HCT116 (cell line): ENCODE measurements around the gene HAPLN1. TPM values are rescaled to one million over a fixed set of nuclear protein-coding genes. Genes with fewer than 3 reads are reported as not detected.

ENCODE experiments used
- ATAC-seq: fragments of 200-7000 bp; cut with Tn5 transposase; 2 replicates; pipeline ENCODE4 v1.9.1; 2020; ENCODE audit warnings: mild to moderate bottlenecking, moderate library complexity
- BruUV-seq: library from RNA; stranded (reverse); fragments of 400-500 nt; replicated peaks from 2 replicates; lab custom pipeline; 2021; lab: Mats Ljungman, UMichigan
- CTCF ChIA-PET: fragments of 300-600 bp; sonication (Branson Sonifier 250); formaldehyde crosslinking; loops from one replicate; lab custom pipeline; 2021; ENCODE audit warnings: antibody characterized with exemption; lab: Charles Lee
- POLR2A ChIA-PET: fragments of 300-600, 350-600 bp; sonication (Branson Sonifier 250); formaldehyde crosslinking; loops from one replicate; lab custom pipeline; 2021; ENCODE audit warnings: antibody characterized with exemption; lab: Charles Lee
- RAD21 ChIA-PET, 2 experiments: fragments of 300-600 bp; sonication (Branson Sonifier 250); formaldehyde crosslinking; loops; one replicate each; lab custom pipeline; 2023; ENCODE audit warnings: low total read pairs in 2 of 2; ENCODE audit not compliant: uncharacterized antibody in 2 of 2, unreplicated experiment in 2 of 2, low non-redundant PET in 1 of 2; lab: Charles Lee
- DNase-seq: peaks from one replicate; pipeline ENCODE4 v3.0.0-alpha.2; 2010; ENCODE audit warnings: low read depth, low spot score
- H2AFZ ChIP-seq: fragments of 200-600 bp; shearing (Covaris generic), sonication (generic); 2 replicates; pipeline ENCODE4 v1.6.1; 2017; ENCODE audit warnings: low read depth, mixed run types, mixed read lengths, antibody characterized with exemption, low read length; ENCODE audit not compliant: poor library complexity, severe bottlenecking
- H3K27ac ChIP-seq: 2 replicates; pipeline ENCODE4 v1.5.1; 2012; ENCODE audit warnings: low read depth, low read length
- H3K27me3 ChIP-seq: fragments of 200-600 bp; sonication (generic); 2 replicates; pipeline ENCODE4 v1.6.1; 2016; ENCODE audit warnings: mixed run types, low read length, mixed read lengths; ENCODE audit not compliant: insufficient read depth
- H3K36me3 ChIP-seq, 2 experiments: fragments of 200-500 bp in 1 of 2; fragments of 200-600 bp in 1 of 2; sonication (Bioruptor generic) in 1 of 2; sonication (generic) in 1 of 2; 2 replicates each; pipeline versions ENCODE4 v1.5.1 to v1.6.1; 2014 to 2016; ENCODE audit warnings: low read length in 2 of 2, inconsistent platforms in 1 of 2, mixed read lengths in 1 of 2, mixed run types in 1 of 2; ENCODE audit not compliant: insufficient read depth in 2 of 2, control insufficient read depth in 1 of 2
- H3K4me1 ChIP-seq, 2 experiments: fragments of 200-600 bp in 1 of 2; sonication (generic) in 1 of 2; 2 replicates each; pipeline versions ENCODE4 v1.5.1 to v1.6.1; 2012 to 2017; ENCODE audit warnings: low read length in 2 of 2, inconsistent platforms in 1 of 2, mild to moderate bottlenecking in 1 of 2, mixed read lengths in 1 of 2, mixed run types in 1 of 2, moderate library complexity in 1 of 2; ENCODE audit not compliant: insufficient read depth in 2 of 2, control insufficient read depth in 1 of 2
- H3K4me2 ChIP-seq: fragments of 200-600 bp; sonication (generic); 2 replicates; pipeline ENCODE4 v1.6.1; 2017; ENCODE audit warnings: mixed run types, low read length, mixed read lengths
- H3K4me3 ChIP-seq, 2 experiments: fragments of 200-600 bp in 1 of 2; sonication (generic) in 1 of 2; replicated peaks in 1 of 2; 2 replicates each; pipeline ENCODE4 v1.5.1; 2011 to 2016; ENCODE audit warnings: low read length in 2 of 2, control low read depth in 1 of 2, low read depth in 1 of 2, mild to moderate bottlenecking in 1 of 2, mixed read lengths in 1 of 2, mixed run types in 1 of 2
- H3K79me2 ChIP-seq: fragments of 200-600 bp; sonication (generic); 2 replicates; pipeline ENCODE4 v1.6.1; 2017; ENCODE audit warnings: mild to moderate bottlenecking, mixed run types, low read length, moderate library complexity, mixed read lengths; ENCODE audit not compliant: insufficient read depth
- H3K9ac ChIP-seq: fragments of 200-600 bp; sonication (generic); 2 replicates; pipeline ENCODE4 v1.6.1; 2016; ENCODE audit warnings: low read length, mixed read lengths
- H3K9me2 ChIP-seq: fragments of 200-600 bp; sonication (generic), shearing (Covaris generic); 2 replicates; pipeline ENCODE4 v1.6.1; 2017; ENCODE audit warnings: mixed run types, mild to moderate bottlenecking, moderate library complexity; ENCODE audit not compliant: insufficient read depth
- H3K9me3 ChIP-seq, 2 experiments: fragments of 200-500 bp in 1 of 2; fragments of 200-600 bp in 1 of 2; sonication (Bioruptor generic) in 1 of 2; sonication (generic) in 1 of 2; 2 replicates each; pipeline ENCODE4 v1.6.1; 2014 to 2017; ENCODE audit warnings: low read length in 2 of 2, mixed read lengths in 2 of 2, inconsistent platforms in 1 of 2, low read depth in 1 of 2, mild to moderate bottlenecking in 1 of 2, mixed run types in 1 of 2, moderate library complexity in 1 of 2; ENCODE audit not compliant: control insufficient read depth in 1 of 2, insufficient read depth in 1 of 2
- H4K20me1 ChIP-seq: fragments of 200-600 bp; sonication (generic), shearing (Covaris generic); 2 replicates; pipeline ENCODE4 v1.6.1; 2017; ENCODE audit warnings: mixed run types, mild to moderate bottlenecking, moderate library complexity; ENCODE audit not compliant: insufficient read depth
- EGR1 ChIP-seq: IDR thresholded peaks from 2 replicates; pipeline ENCODE4 v1.6.1; 2012; ENCODE audit warnings: low read depth
- ELF1 ChIP-seq: IDR thresholded peaks from 2 replicates; pipeline ENCODE4 v1.6.1; 2012; ENCODE audit warnings: low read depth, borderline replicate concordance
- EZH2 ChIP-seq: fragments of 200-600 bp; sonication (generic); IDR thresholded peaks from 2 replicates; pipeline ENCODE4 v1.6.1; 2017; ENCODE audit warnings: antibody characterized with exemption, mixed run types
- EZH2phosphoT487 ChIP-seq: fragments of 200-600 bp; IDR thresholded peaks from 2 replicates; pipeline ENCODE4 v1.6.1; 2018; ENCODE audit warnings: antibody characterized with exemption, borderline replicate concordance
- FOSL1 ChIP-seq: IDR thresholded peaks from 2 replicates; pipeline ENCODE4 v1.6.1; 2012; ENCODE audit warnings: low read depth
- JUND ChIP-seq: IDR thresholded peaks from 2 replicates; pipeline ENCODE4 v1.6.1; 2012
- RAD21 ChIP-seq: IDR thresholded peaks from 2 replicates; pipeline ENCODE4 v1.6.1; 2012; ENCODE audit warnings: low read depth, mild to moderate bottlenecking
- SIN3A ChIP-seq: IDR thresholded peaks from 2 replicates; pipeline ENCODE4 v1.6.1; 2012; ENCODE audit warnings: low read depth
- SP1 ChIP-seq: IDR thresholded peaks from 2 replicates; pipeline ENCODE4 v1.6.1; 2012; ENCODE audit warnings: low read depth
- SRF ChIP-seq: IDR thresholded peaks from 2 replicates; pipeline ENCODE4 v1.6.1; 2012; ENCODE audit warnings: low read depth
- YY1 ChIP-seq: IDR thresholded peaks from 2 replicates; pipeline ENCODE4 v1.6.1; 2011; ENCODE audit warnings: low read length, low read depth, moderate library complexity, mild to moderate bottlenecking; ENCODE audit not compliant: insufficient replicate concordance; ENCODE audit errors: extremely low read depth
- ZFX ChIP-seq: fragments of 450-650 bp; IDR thresholded peaks from 2 replicates; pipeline ENCODE4 v1.6.1; 2017
- ZNF274 ChIP-seq: fragments of 200-500 bp; sonication (Bioruptor generic); IDR thresholded peaks from 2 replicates; pipeline ENCODE4 v1.6.1; 2014; ENCODE audit warnings: mild to moderate bottlenecking, low read depth, low read length, inconsistent platforms
- intact Hi-C: fragments of 100-400 bp; cut with micrococcal nuclease; formaldehyde crosslinking; loops from 2 replicates; pipeline ENCODE4 v1.10.0; 2022
- total RNA-seq: library from RNA; stranded (reverse); gene quantifications from one replicate; pipeline ENCODE4 v1.2.1, GENCODE V29; 2021; ENCODE audit not compliant: unreplicated experiment
- TF ChIP-seq, protein P1 (sequence below): IDR thresholded peaks from 2 replicates; pipeline ENCODE4 v1.6.1; 2011; ENCODE audit warnings: mild to moderate bottlenecking, low read length, moderate library complexity; ENCODE audit not compliant: insufficient replicate concordance; ENCODE audit errors: extremely low read depth
- TF ChIP-seq, protein P2 (sequence below): IDR thresholded peaks from 2 replicates; pipeline ENCODE4 v1.6.1; 2012; ENCODE audit warnings: low read depth
- TF ChIP-seq, protein P3 (sequence below), 3 experiments: fragments of 200-600 bp in 1 of 3; sonication (generic) in 1 of 3; IDR thresholded peaks in 2 of 3; conservative IDR thresholded peaks in 1 of 3; 2 replicates each; pipeline ENCODE4 v1.5.1; 2012 to 2017; ENCODE audit warnings: low read depth in 2 of 3, low read length in 2 of 3, antibody characterized with exemption in 1 of 3, borderline replicate concordance in 1 of 3, control low read depth in 1 of 3, mild to moderate bottlenecking in 1 of 3, mixed read lengths in 1 of 3, mixed run types in 1 of 3, moderate library complexity in 1 of 3; ENCODE audit not compliant: insufficient read depth in 1 of 3

The HAPLN1 gene
- total RNA-seq, 1 experiment from 2014 or later = 0.05 TPM

DNA sequence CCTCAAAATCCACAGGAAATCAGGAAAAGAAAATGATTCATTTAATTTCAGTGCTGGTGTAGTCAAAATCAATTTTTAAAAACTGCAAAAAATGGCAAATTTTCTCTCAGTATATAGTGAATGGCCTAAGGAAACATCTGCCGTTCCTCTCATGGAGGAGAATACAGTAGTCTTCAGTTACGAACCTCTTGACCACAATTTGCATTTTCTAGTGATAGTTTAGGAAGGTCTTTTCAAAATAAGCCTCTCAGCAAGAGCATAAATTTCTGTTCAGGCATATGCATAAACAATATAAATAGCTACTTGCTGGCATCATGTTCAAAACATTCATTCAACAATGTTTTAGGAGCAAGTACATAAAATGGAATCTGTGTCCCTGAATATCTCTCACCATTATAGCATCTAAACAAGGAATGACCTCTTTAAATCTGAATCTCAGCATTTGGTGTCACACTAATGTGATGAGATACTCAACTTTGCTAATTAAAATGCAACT lies 33.5 kb downstream of the HAPLN1 start:
- ChIA-PET CTCF (no interaction called here), RAD21 (no interaction called here), POLR2A (no interaction called here)
- Histone ChIP-seq H3K79me2 (no peaks in the 10 kb centered on the region), H3K4me3 (no peak overlapping the region), H3K4me2 (no peak overlapping the region), H3K27me3 (no peaks in the 10 kb centered on the region), H3K9me3 (no peaks in the 10 kb centered on the region), H3K9ac (no peak overlapping the region), H2AFZ (no peak overlapping the region), H3K27ac (no peak overlapping the region), H3K4me1 (no peaks in the 10 kb centered on the region), H3K9me2 (no peaks in the 10 kb centered on the region), H3K36me3 (no peaks in the 10 kb centered on the region), H4K20me1 (no peaks in the 10 kb centered on the region)
- intact Hi-C loops = no loop called here
- DNase-seq = no peak
- BruUV-seq = no TSS peak
- ATAC-seq = no peak
- no peak for TF ChIP-seq EZH2phosphoT487
- no peak for TF ChIP-seq SIN3A
- TF ChIP-seq FOSL1 = no peak
- TF ChIP-seq EGR1 = no peak
- no peak for TF ChIP-seq ZNF274
- no peak for TF ChIP-seq ZFX
- TF ChIP-seq, protein P1, sequence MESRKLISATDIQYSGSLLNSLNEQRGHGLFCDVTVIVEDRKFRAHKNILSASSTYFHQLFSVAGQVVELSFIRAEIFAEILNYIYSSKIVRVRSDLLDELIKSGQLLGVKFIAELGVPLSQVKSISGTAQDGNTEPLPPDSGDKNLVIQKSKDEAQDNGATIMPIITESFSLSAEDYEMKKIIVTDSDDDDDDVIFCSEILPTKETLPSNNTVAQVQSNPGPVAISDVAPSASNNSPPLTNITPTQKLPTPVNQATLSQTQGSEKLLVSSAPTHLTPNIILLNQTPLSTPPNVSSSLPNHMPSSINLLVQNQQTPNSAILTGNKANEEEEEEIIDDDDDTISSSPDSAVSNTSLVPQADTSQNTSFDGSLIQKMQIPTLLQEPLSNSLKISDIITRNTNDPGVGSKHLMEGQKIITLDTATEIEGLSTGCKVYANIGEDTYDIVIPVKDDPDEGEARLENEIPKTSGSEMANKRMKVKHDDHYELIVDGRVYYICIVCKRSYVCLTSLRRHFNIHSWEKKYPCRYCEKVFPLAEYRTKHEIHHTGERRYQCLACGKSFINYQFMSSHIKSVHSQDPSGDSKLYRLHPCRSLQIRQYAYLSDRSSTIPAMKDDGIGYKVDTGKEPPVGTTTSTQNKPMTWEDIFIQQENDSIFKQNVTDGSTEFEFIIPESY = no peak
- no peak for TF ChIP-seq RAD21
- no peak for TF ChIP-seq EZH2
- no peak for TF ChIP-seq ELF1
- TF ChIP-seq SP1 = no peak
- TF ChIP-seq JUND = no peak
- TF ChIP-seq, protein P2, sequence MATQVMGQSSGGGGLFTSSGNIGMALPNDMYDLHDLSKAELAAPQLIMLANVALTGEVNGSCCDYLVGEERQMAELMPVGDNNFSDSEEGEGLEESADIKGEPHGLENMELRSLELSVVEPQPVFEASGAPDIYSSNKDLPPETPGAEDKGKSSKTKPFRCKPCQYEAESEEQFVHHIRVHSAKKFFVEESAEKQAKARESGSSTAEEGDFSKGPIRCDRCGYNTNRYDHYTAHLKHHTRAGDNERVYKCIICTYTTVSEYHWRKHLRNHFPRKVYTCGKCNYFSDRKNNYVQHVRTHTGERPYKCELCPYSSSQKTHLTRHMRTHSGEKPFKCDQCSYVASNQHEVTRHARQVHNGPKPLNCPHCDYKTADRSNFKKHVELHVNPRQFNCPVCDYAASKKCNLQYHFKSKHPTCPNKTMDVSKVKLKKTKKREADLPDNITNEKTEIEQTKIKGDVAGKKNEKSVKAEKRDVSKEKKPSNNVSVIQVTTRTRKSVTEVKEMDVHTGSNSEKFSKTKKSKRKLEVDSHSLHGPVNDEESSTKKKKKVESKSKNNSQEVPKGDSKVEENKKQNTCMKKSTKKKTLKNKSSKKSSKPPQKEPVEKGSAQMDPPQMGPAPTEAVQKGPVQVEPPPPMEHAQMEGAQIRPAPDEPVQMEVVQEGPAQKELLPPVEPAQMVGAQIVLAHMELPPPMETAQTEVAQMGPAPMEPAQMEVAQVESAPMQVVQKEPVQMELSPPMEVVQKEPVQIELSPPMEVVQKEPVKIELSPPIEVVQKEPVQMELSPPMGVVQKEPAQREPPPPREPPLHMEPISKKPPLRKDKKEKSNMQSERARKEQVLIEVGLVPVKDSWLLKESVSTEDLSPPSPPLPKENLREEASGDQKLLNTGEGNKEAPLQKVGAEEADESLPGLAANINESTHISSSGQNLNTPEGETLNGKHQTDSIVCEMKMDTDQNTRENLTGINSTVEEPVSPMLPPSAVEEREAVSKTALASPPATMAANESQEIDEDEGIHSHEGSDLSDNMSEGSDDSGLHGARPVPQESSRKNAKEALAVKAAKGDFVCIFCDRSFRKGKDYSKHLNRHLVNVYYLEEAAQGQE = no peak
- TF ChIP-seq SRF = no peak
- TF ChIP-seq, protein P3, sequence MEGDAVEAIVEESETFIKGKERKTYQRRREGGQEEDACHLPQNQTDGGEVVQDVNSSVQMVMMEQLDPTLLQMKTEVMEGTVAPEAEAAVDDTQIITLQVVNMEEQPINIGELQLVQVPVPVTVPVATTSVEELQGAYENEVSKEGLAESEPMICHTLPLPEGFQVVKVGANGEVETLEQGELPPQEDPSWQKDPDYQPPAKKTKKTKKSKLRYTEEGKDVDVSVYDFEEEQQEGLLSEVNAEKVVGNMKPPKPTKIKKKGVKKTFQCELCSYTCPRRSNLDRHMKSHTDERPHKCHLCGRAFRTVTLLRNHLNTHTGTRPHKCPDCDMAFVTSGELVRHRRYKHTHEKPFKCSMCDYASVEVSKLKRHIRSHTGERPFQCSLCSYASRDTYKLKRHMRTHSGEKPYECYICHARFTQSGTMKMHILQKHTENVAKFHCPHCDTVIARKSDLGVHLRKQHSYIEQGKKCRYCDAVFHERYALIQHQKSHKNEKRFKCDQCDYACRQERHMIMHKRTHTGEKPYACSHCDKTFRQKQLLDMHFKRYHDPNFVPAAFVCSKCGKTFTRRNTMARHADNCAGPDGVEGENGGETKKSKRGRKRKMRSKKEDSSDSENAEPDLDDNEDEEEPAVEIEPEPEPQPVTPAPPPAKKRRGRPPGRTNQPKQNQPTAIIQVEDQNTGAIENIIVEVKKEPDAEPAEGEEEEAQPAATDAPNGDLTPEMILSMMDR (IDR thresholded peaks at IDR 0.05 in 2 of 3, conservative IDR thresholded peaks at IDR 0.05 in 1 of 3; ENCODE audit: borderline replicate concordance in 1 of 3, insufficient read depth in 1 of 3, low read depth in 2 of 3, low read length in 2 of 3) = no peak
- no peak for TF ChIP-seq YY1
